ENCODE data around the gene DNER.

Gene DNER

DNA sequence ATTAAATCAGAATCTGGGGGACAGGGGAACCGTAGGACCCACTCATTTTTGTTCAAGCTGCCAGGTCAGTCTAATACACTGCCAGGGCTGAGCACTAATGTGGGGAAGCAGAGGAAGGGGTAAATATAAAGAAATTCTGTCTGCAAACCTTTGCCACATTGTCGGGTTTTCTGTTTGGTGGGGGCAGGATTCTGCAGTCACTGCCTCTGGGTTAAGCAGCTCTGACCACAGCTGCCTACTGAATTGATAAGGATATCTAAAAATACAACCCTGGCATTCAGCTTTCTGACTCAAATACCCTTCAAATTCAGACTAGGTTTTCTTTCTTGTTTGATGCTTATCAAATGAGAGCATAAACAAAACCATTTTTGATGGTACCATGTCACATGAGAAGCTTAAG lies 6.0 kb downstream of the DNER start:
- Histone ChIP-seq H3K27ac (ENCODE audit: low read length) (no peak overlapping the region), H3K79me2 (ENCODE audit: low read length) (no peaks in the 10 kb centered on the region), H2AFZ (ENCODE audit: low read depth, low read length) (no peak overlapping the region), H3K9ac (ENCODE audit: low read length) (no peak overlapping the region), H3K36me3 (replicated peaks; ENCODE audit: low read depth, low read length) (no peaks in the 10 kb centered on the region), H3K4me3 (ENCODE audit: low read length) (no peak overlapping the region), H3K4me1 (ENCODE audit: low read length) (peaks cover 9% of the 10 kb centered on the region), H3K9me3 (ENCODE audit: insufficient read depth, low read length) (no peaks in the 10 kb centered on the region), H4K20me1 (ENCODE audit: insufficient read depth, low read length) (no peaks in the 10 kb centered on the region), H3K27me3 (ENCODE audit: low read depth, low read length) (peaks cover 8% of the 10 kb centered on the region; the same call in 1 of the 2 replicates), H3K4me2 (ENCODE audit: low read length) (no peak overlapping the region)
- no peak for TF ChIP-seq EZH2phosphoT487 (IDR thresholded peaks at IDR 0.05; ENCODE audit: low read depth)
- TF ChIP-seq, protein P1, sequence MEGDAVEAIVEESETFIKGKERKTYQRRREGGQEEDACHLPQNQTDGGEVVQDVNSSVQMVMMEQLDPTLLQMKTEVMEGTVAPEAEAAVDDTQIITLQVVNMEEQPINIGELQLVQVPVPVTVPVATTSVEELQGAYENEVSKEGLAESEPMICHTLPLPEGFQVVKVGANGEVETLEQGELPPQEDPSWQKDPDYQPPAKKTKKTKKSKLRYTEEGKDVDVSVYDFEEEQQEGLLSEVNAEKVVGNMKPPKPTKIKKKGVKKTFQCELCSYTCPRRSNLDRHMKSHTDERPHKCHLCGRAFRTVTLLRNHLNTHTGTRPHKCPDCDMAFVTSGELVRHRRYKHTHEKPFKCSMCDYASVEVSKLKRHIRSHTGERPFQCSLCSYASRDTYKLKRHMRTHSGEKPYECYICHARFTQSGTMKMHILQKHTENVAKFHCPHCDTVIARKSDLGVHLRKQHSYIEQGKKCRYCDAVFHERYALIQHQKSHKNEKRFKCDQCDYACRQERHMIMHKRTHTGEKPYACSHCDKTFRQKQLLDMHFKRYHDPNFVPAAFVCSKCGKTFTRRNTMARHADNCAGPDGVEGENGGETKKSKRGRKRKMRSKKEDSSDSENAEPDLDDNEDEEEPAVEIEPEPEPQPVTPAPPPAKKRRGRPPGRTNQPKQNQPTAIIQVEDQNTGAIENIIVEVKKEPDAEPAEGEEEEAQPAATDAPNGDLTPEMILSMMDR (IDR thresholded peaks at IDR 0.05; ENCODE audit: low read depth, low read length): no peak

DNA sequence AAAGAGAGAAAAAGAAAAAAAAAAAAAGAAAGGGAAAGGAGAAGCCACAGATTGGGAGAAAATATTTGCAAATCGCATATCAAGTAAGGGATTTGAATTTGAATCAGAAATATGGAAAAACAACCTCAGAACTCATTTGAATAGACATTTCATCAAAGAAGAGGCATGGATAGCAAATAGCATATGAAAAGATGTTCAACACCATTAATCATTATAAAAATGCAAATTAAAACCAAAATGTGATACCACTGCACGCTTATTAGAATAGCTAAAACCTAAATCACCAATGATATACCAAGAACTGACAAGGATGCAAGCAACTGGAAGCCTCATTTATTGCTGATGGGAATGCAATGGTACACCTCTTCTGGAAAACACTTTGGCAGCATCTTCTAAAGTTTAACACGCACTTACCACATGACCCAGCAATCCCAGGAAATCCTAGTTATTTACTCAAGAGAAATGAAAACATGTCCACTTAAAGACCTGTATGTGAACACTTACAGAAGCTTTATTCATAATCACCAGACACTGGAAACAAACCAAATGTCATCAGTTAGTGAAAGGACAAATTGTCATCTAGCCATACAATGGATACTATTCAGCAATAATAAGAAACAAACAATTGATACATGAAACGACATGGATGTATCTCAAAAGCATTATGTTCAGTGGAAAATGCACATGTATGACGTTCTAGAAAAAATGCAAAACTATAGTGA lies 10.3 kb downstream of the DNER start:
- Histone ChIP-seq H3K4me1 (ENCODE audit: low read length) (peaks cover 9% of the 10 kb centered on the region), H3K9me3 (ENCODE audit: insufficient read depth, low read length) (no peaks in the 10 kb centered on the region), H4K20me1 (ENCODE audit: insufficient read depth, low read length) (no peaks in the 10 kb centered on the region)

DNA sequence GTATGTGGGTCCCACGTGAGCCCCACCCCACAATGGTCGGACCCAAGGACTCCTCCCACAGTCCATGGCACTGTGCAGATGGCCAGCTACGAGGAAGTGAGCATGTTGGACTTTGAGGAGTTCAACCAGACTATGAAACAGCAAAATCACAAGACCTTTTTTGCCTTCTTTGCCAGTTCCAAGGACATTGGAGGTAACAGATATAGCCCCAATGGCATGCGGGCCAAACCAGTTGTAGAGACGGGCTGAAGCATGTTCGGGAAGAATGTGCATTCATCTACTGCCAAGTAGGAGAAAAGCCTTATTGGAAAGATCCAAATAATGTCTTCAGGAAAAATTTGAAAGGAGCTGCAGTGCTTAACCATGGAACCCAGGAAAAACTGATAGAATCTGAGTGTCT lies 12.6 kb downstream of the DNER start:
- H3K27me3 ChIP-seq (ENCODE audit: low read depth, low read length): no peaks in the 10 kb centered on the region
- H3K4me2 ChIP-seq (ENCODE audit: low read length): no peak overlapping the region
- H3K27ac ChIP-seq (ENCODE audit: low read length): no peak overlapping the region
- no peak overlapping the region for H2AFZ ChIP-seq (ENCODE audit: low read depth, low read length)
- H4K20me1 ChIP-seq (ENCODE audit: insufficient read depth, low read length): no peaks in the 10 kb centered on the region
- no peak overlapping the region for H3K4me3 ChIP-seq (ENCODE audit: low read length)
- no peak overlapping the region for H3K9ac ChIP-seq (ENCODE audit: low read length)
- no peaks in the 10 kb centered on the region for H3K79me2 ChIP-seq (ENCODE audit: low read length)
- peaks cover 9% of the 10 kb centered on the region for H3K4me1 ChIP-seq (ENCODE audit: low read length)
- H3K9me3 ChIP-seq (ENCODE audit: insufficient read depth, low read length): no peaks in the 10 kb centered on the region
- no peak for TF ChIP-seq EZH2phosphoT487 (IDR thresholded peaks at IDR 0.05; ENCODE audit: low read depth)
- TF ChIP-seq, protein P1 (IDR thresholded peaks at IDR 0.05; ENCODE audit: low read depth, low read length): no peak
- H3K36me3 ChIP-seq (replicated peaks; ENCODE audit: low read depth, low read length): no peaks in the 10 kb centered on the region

More for the DNA sequence above, 10.3 kb downstream of the DNER start:
- no peak overlapping the region for H3K9ac ChIP-seq (ENCODE audit: low read length)
- H3K36me3 ChIP-seq (replicated peaks; ENCODE audit: low read depth, low read length): no peaks in the 10 kb centered on the region
- no peaks in the 10 kb centered on the region for H3K79me2 ChIP-seq (ENCODE audit: low read length)
- H3K4me2 ChIP-seq (ENCODE audit: low read length): no peak overlapping the region
- H3K27ac ChIP-seq (ENCODE audit: low read length): no peak overlapping the region
- no peak for TF ChIP-seq EZH2phosphoT487 (IDR thresholded peaks at IDR 0.05; ENCODE audit: low read depth)
- TF ChIP-seq, protein P1 (IDR thresholded peaks at IDR 0.05; ENCODE audit: low read depth, low read length): no peak
- H2AFZ ChIP-seq (ENCODE audit: low read depth, low read length): no peak overlapping the region
- H3K27me3 ChIP-seq (ENCODE audit: low read depth, low read length): peaks cover 4% of the 10 kb centered on the region; the same call in 1 of the 2 replicates
- no peak overlapping the region for H3K4me3 ChIP-seq (ENCODE audit: low read length)

DNA sequence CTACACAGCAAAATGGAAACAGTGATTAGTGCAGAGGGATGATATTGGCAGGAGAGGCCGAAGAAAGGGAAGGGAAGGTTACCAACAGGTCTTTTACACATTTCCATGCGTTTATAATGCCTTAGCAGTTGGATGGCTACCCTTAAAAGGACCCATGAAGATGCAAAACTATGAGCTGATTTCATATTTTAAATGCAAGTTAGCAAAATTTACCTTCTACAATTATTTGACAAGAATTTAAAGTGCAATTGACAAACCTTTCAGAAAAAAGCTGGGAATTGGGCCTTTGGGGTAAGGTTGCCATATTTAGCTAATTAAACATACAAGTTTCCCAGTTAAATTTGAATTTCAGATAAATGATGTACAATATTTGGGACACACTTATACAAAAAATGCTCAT lies 13.3 kb downstream of the DNER start:
- Histone ChIP-seq H3K79me2 (ENCODE audit: low read length) (no peaks in the 10 kb centered on the region), H4K20me1 (ENCODE audit: insufficient read depth, low read length) (no peaks in the 10 kb centered on the region), H3K4me1 (ENCODE audit: low read length) (peaks cover 9% of the 10 kb centered on the region), H3K27me3 (ENCODE audit: low read depth, low read length) (no peaks in the 10 kb centered on the region), H3K9me3 (ENCODE audit: insufficient read depth, low read length) (no peaks in the 10 kb centered on the region), H2AFZ (ENCODE audit: low read depth, low read length) (no peak overlapping the region), H3K36me3 (replicated peaks; ENCODE audit: low read depth, low read length) (no peaks in the 10 kb centered on the region), H3K4me3 (ENCODE audit: low read length) (no peak overlapping the region), H3K27ac (ENCODE audit: low read length) (no peak overlapping the region), H3K9ac (ENCODE audit: low read length) (no peak overlapping the region), H3K4me2 (ENCODE audit: low read length) (no peak overlapping the region)
- no peak for TF ChIP-seq EZH2phosphoT487 (IDR thresholded peaks at IDR 0.05; ENCODE audit: low read depth)
- TF ChIP-seq, protein P1 (IDR thresholded peaks at IDR 0.05; ENCODE audit: low read depth, low read length): no peak

All from OCI-LY3 (cell line).